HepG2 (cell line): ENCODE results near the gene CCDC88A. TPM values are rescaled to one million over a fixed set of nuclear protein-coding genes. Genes with fewer than 3 reads are reported as not detected.

ENCODE experiments used
- ATAC-seq: fragments of 200-7000 bp; cut with Tn5 transposase; 3 replicates; pipeline ENCODE4 v1.9.1; 2020; ENCODE audit warnings: mild to moderate bottlenecking, moderate library complexity
- BruUV-seq: library from RNA; stranded (reverse); fragments of 400-500 nt; replicated peaks from 2 replicates; lab custom pipeline; 2021; lab: Mats Ljungman, UMichigan
- CTCF ChIA-PET: fragments of 300-600 bp; formaldehyde crosslinking; extraction: SDS; loops from one replicate; lab custom pipeline; 2021; ENCODE audit warnings: low total read pairs, inconsistent platforms, low intra/inter-chr PET ratio; lab: Yijun Ruan, JAX
- POLR2A ChIA-PET: fragments of 350-600 bp; sonication (Branson Sonifier 250); formaldehyde crosslinking; loops from one replicate; lab custom pipeline; 2020; ENCODE audit warnings: antibody characterized with exemption, inconsistent platforms; lab: Yijun Ruan, JAX
- DNase-seq: peaks from one replicate; pipeline ENCODE4 v3.0.0-alpha.2; 2015; ENCODE audit warnings: low spot score
- FAIRE-seq: peaks from 3 replicates; lab custom pipeline; 2011; peaks lifted over from hg19 to GRCh38; lab: Jason Lieb, UNC
- H2AFZ ChIP-seq: one replicate; pipeline ENCODE4 v1.6.1; 2011; ENCODE audit warnings: low read length, inconsistent platforms
- H3K27ac ChIP-seq: fragments of 300-600 bp; 3 replicates; pipeline ENCODE4 v1.8.0; 2011; ENCODE audit warnings: mixed run types, mild to moderate bottlenecking, mixed read lengths, low read length, inconsistent platforms; ENCODE audit not compliant: insufficient read depth; ENCODE audit errors: extremely low read length
- H3K27me3 ChIP-seq, 2 experiments: fragments of 200-600 bp in 1 of 2; 2 replicates in 1 of 2; 3 replicates in 1 of 2; pipeline versions ENCODE4 v1.6.0 to v1.8.0; 2011; ENCODE audit warnings: low read length in 2 of 2, mild to moderate bottlenecking in 2 of 2, moderate library complexity in 2 of 2, inconsistent platforms in 1 of 2; ENCODE audit not compliant: insufficient read depth in 2 of 2, control insufficient read depth in 1 of 2
- H3K36me3 ChIP-seq, 2 experiments: fragments of 200-600 bp in 1 of 2; replicated peaks in 1 of 2; 2 replicates in 1 of 2; 3 replicates in 1 of 2; pipeline versions ENCODE4 v1.5.1 to v1.8.0; 2011; ENCODE audit warnings: low read length in 2 of 2, inconsistent platforms in 1 of 2; ENCODE audit not compliant: insufficient read depth in 2 of 2, control insufficient read depth in 1 of 2
- H3K4me1 ChIP-seq: 2 replicates; pipeline ENCODE4 v1.5.1; 2012; ENCODE audit warnings: low read length, inconsistent platforms; ENCODE audit not compliant: insufficient read depth
- H3K4me2 ChIP-seq: 2 replicates; pipeline ENCODE4 v1.6.0; 2011; ENCODE audit warnings: low read depth, low read length, inconsistent platforms
- H3K4me3 ChIP-seq, 3 experiments: fragments of 200-600 bp in 1 of 3; sonication (generic), shearing (Covaris generic) in 1 of 3; replicated peaks in 1 of 3; 2 replicates each; pipeline ENCODE4 v1.5.1; 2011 to 2016; ENCODE audit warnings: low read length in 3 of 3, inconsistent platforms in 2 of 3, low read depth in 2 of 3, mild to moderate bottlenecking in 2 of 3, control low read depth in 1 of 3, mixed read lengths in 1 of 3; ENCODE audit not compliant: insufficient read depth in 1 of 3
- H3K79me2 ChIP-seq: one replicate; pipeline ENCODE4 v1.6.1; 2011; ENCODE audit warnings: low read length, inconsistent platforms; ENCODE audit not compliant: insufficient read depth
- H3K9ac ChIP-seq: 2 replicates; pipeline ENCODE4 v1.6.0; 2011; ENCODE audit warnings: mild to moderate bottlenecking, low read depth, low read length, inconsistent platforms; ENCODE audit not compliant: insufficient read depth
- H3K9me3 ChIP-seq: 2 replicates; pipeline ENCODE4 v1.5.1; 2012; ENCODE audit warnings: mild to moderate bottlenecking, low read length
- H4K20me1 ChIP-seq: 2 replicates; pipeline ENCODE4 v1.6.0; 2011; ENCODE audit warnings: inconsistent platforms, mild to moderate bottlenecking, low read length, moderate library complexity; ENCODE audit not compliant: insufficient read depth
- CBFB ChIP-seq: sonication (generic); formaldehyde crosslinking; IDR thresholded peaks from 2 replicates; pipeline ENCODE4 v1.4.0; 2020; ENCODE audit warnings: missing genetic modification reagents
- CREBL2 ChIP-seq: sonication (generic); formaldehyde crosslinking; IDR thresholded peaks from 2 replicates; pipeline ENCODE4 v1.8.1; 2023; ENCODE audit warnings: missing genetic modification reagents, mild to moderate bottlenecking, borderline replicate concordance
- DNMT1 ChIP-seq: sonication (generic); formaldehyde crosslinking; IDR thresholded peaks from 2 replicates; pipeline ENCODE4 v1.5.1; 2020; ENCODE audit warnings: mild to moderate bottlenecking, missing genetic modification reagents
- IKZF5 ChIP-seq: IDR thresholded peaks from 2 replicates; pipeline ENCODE4 v1.6.1; 2018; ENCODE audit warnings: missing genetic modification reagents, mild to moderate bottlenecking, missing compliant biosample characterization
- KLF12 ChIP-seq: sonication (generic); formaldehyde crosslinking; IDR thresholded peaks from 2 replicates; pipeline ENCODE4 v1.4.0; 2020; ENCODE audit warnings: missing genetic modification reagents, borderline replicate concordance
- MAFF ChIP-seq: IDR thresholded peaks from 2 replicates; pipeline ENCODE4 v1.6.1; 2011; ENCODE audit warnings: low read depth, low read length, improper control_type of control experiment
- MAFK ChIP-seq, 2 experiments: IDR thresholded peaks in 1 of 2; conservative IDR thresholded peaks in 1 of 2; 2 replicates each; pipeline ENCODE4 v1.6.1; 2011; ENCODE audit warnings: improper control_type of control experiment in 2 of 2, low read length in 2 of 2
- SNAPC5 ChIP-seq: sonication (generic); formaldehyde crosslinking; IDR thresholded peaks from 2 replicates; pipeline ENCODE4 v1.8.1; 2023; ENCODE audit warnings: mild to moderate bottlenecking, missing genetic modification reagents, borderline replicate concordance
- TEAD3 ChIP-seq: optimal IDR thresholded peaks from 2 replicates; pipeline ENCODE3; 2016; ENCODE audit warnings: borderline replicate concordance
- ZFP82 ChIP-seq: sonication (generic); formaldehyde crosslinking; IDR thresholded peaks from 2 replicates; pipeline ENCODE4 v1.5.1; 2020; ENCODE audit warnings: mild to moderate bottlenecking, missing genetic modification reagents, borderline replicate concordance
- ZNF7 ChIP-seq: IDR thresholded peaks from 2 replicates; pipeline ENCODE4 v1.6.1; 2016; ENCODE audit warnings: missing biosample characterization, missing genetic modification reagents
- ZNF780A ChIP-seq: sonication (generic); formaldehyde crosslinking; IDR thresholded peaks from 2 replicates; pipeline ENCODE4 v1.8.0; 2022; ENCODE audit warnings: mild to moderate bottlenecking, missing genetic modification reagents, moderate library complexity
- ZNF782 ChIP-seq: sonication (generic); formaldehyde crosslinking; IDR thresholded peaks from 2 replicates; pipeline ENCODE4 v1.4.0; 2020; ENCODE audit warnings: missing genetic modification reagents, mild to moderate bottlenecking, borderline replicate concordance
- ZSCAN5A ChIP-seq: sonication (generic); formaldehyde crosslinking; IDR thresholded peaks from 2 replicates; pipeline ENCODE4 v1.8.0; 2022; ENCODE audit warnings: mild to moderate bottlenecking, missing genetic modification reagents, borderline replicate concordance
- WGBS: methylation state at CpG from one replicate; pipeline ENCODE4 v1.1.6; 2017; ENCODE audit warnings: low lambda C conversion rate; 5-methylcytosine and 5-hydroxymethylcytosine counted together
- in situ Hi-C: cut with HindIII; loops from 2 replicates; pipeline ENCODE4 v1.10.0; 2017; ENCODE audit warnings: low pct_unique_long_range_greater_than_20kb; ENCODE audit not compliant: extremely low pct_ligation_motif_present
- intact Hi-C: fragments of 100-400 bp; cut with micrococcal nuclease; formaldehyde crosslinking; loops from one replicate; pipeline ENCODE4 v1.10.0; 2022; ENCODE audit not compliant: unreplicated experiment
- polyA plus RNA-seq, 8 experiments: library from polyadenylated mRNA; depleted of rRNA in 3 of 8; stranded (reverse) in 7 of 8; unstranded in 1 of 8; fragments of >200 nt; fragmentation: Illumina TruSeq in 4 of 8; extraction: Trizol in 4 of 8; gene quantifications; 2 replicates each; pipeline versions ENCODE4 v1.2.1 to v1.2.3, GENCODE V29; 2011 to 2016; ENCODE audit warnings: low read depth in 4 of 8, missing spikeins in 1 of 8, mixed read lengths in 1 of 8; ENCODE audit not compliant: insufficient read depth in 1 of 8
- total RNA-seq, 5 experiments: library from RNA; depleted of rRNA; stranded (reverse); fragments of >200 nt; fragmentation: Illumina TruSeq; extraction: Trizol; gene quantifications; 2 replicates each; pipeline ENCODE4 v1.2.3, GENCODE V29; 2016; ENCODE audit warnings: low read depth in 1 of 5

Gene CCDC88A
- total and polyA plus RNA-seq, 2 of the 13 experiments (the other 11 are each of a cell fraction or from before 2014, with no cell fraction given), result 43.2 to 84.1 TPM

- H4K20me1 ChIP-seq, result no peaks in the 10 kb centered on the region; the same call in 1 of the 2 replicates
- no peak overlapping the region for H3K27ac ChIP-seq
- intact Hi-C loops, result no loop called here
- no peaks in the 10 kb centered on the region for H3K9me3 ChIP-seq
- 0 out of 2 replicates have a peak, but pooled peaks cover 7% of the 10 kb centered on the region for H3K4me1 ChIP-seq
- no peaks in the 10 kb centered on the region for H3K27me3 ChIP-seq
- H3K4me3 ChIP-seq, result no peak overlapping the region
- BruUV-seq, result no TSS peak
- no peak for ATAC-seq
- no peak for FAIRE-seq
- no peak for DNase-seq
- POLR2A ChIA-PET, result no interaction called here
- no peak overlapping the region for H3K9ac ChIP-seq
- H3K36me3 ChIP-seq, result peaks cover 0 to 16% of the 10 kb centered on the region in 2 experiments
- WGBS, result 96% methylated on average over 4 of the region's 4 CpGs
- peaks cover 19% of the 10 kb centered on the region for H3K79me2 ChIP-seq
- no peak for TF ChIP-seq ZNF780A (CRISPR knock-in tag)
- no peak for TF ChIP-seq ZSCAN5A (CRISPR knock-in tag)
- TF ChIP-seq CBFB (CRISPR knock-in tag), result no peak
- 0 out of 2 replicates have a peak, but pooled peaks have one; percentile 10 for TF ChIP-seq MAFF
- TF ChIP-seq MAFK (conservative IDR thresholded peaks at IDR 0.05 in 1 of 2, IDR thresholded peaks at IDR 0.05 in 1 of 2; ENCODE audit: low read length in 2 of 2), result peak in 1 of 2 experiments; percentile 18; a peak in 1 of 4 replicates
- TF ChIP-seq, all 625 proteins: peak for 2
- CTCF ChIA-PET, result no interaction called here
- in situ Hi-C loops, result no loop called here
- Histone ChIP-seq H2AFZ (no peak overlapping the region), H3K4me2 (no peak overlapping the region)
These were observed 16.2 kb downstream of the CCDC88A start for GRCh38 chr2:55403256-55403998.

- CTCF ChIA-PET, result no interaction called here
- no peak overlapping the region for H3K4me3 ChIP-seq
- no peak overlapping the region for H3K9ac ChIP-seq
- intact Hi-C loops (no loop called here), in situ Hi-C loops (no loop called here)
- WGBS, result 84% methylated on average over 1 of the region's 1 CpG
- H4K20me1 ChIP-seq, result no peaks in the 10 kb centered on the region; the same call in 1 of the 2 replicates
- H3K9me3 ChIP-seq, result no peaks in the 10 kb centered on the region
- ATAC-seq (no peak), FAIRE-seq (no peak), DNase-seq (peak; percentile 29)
- H3K27ac ChIP-seq, result no peak overlapping the region
- POLR2A ChIA-PET, result no interaction called here
- no peak overlapping the region for H2AFZ ChIP-seq
- no peaks in the 10 kb centered on the region for H3K27me3 ChIP-seq
- 0 out of 2 replicates have a peak, but pooled peaks cover 7% of the 10 kb centered on the region for H3K4me1 ChIP-seq
- peaks cover 0 to 18% of the 10 kb centered on the region in 2 experiments for H3K36me3 ChIP-seq
- BruUV-seq, result no TSS peak
- peaks cover 14% of the 10 kb centered on the region for H3K79me2 ChIP-seq
- H3K4me2 ChIP-seq, result no peak overlapping the region
- TF ChIP-seq TEAD3 (CRISPR knock-in tag), result peak; percentile 40
- no peak for TF ChIP-seq KLF12 (CRISPR knock-in tag)
- TF ChIP-seq DNMT1 (CRISPR knock-in tag), result no peak
- TF ChIP-seq CREBL2 (CRISPR knock-in tag), result no peak
- no peak for TF ChIP-seq IKZF5 (CRISPR knock-in tag)
- no peak for TF ChIP-seq ZNF782 (CRISPR knock-in tag)
- peak; percentile 45; the same call in 1 of the 2 replicates for TF ChIP-seq ZNF7 (CRISPR knock-in tag)
- TF ChIP-seq ZFP82 (CRISPR knock-in tag), result no peak
- no peak for TF ChIP-seq SNAPC5 (CRISPR knock-in tag)
These were observed 18.5 kb downstream of the CCDC88A start for GRCh38 chr2:55401124-55401523.
